ENCODE data around the gene IFT122. TPM values are rescaled to one million over a fixed set of nuclear protein-coding genes. Genes with fewer than 3 reads are reported as not detected.

Gene IFT122
- total and polyA plus RNA-seq, 2 experiments from 2014 or later, result 10.2 to 38.8 TPM

DNA sequence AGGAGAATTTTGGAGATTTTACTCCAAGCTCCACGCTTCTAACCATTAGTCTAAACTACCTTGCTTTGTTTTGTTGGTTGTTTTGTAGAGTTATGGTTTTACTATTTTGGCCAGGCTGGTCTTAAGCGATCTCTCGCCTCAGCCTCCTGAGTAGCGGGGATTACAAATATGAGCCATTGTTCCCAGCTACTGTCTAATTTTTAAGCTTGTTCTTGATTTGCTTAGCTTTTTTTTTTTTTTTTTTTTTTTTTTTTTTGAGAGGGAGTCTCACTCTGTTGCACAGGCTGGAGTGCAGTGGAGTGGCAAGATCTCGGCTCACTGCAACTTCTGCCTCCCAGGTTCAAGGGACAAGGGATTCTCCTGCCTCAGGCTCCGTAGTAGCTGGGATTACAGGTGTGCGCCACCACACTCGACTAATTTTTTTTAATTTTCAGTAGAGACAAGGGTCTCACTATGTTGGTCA is 40.1 kb upstream of the IFT122 start:
- TF ChIP-seq, protein P1, sequence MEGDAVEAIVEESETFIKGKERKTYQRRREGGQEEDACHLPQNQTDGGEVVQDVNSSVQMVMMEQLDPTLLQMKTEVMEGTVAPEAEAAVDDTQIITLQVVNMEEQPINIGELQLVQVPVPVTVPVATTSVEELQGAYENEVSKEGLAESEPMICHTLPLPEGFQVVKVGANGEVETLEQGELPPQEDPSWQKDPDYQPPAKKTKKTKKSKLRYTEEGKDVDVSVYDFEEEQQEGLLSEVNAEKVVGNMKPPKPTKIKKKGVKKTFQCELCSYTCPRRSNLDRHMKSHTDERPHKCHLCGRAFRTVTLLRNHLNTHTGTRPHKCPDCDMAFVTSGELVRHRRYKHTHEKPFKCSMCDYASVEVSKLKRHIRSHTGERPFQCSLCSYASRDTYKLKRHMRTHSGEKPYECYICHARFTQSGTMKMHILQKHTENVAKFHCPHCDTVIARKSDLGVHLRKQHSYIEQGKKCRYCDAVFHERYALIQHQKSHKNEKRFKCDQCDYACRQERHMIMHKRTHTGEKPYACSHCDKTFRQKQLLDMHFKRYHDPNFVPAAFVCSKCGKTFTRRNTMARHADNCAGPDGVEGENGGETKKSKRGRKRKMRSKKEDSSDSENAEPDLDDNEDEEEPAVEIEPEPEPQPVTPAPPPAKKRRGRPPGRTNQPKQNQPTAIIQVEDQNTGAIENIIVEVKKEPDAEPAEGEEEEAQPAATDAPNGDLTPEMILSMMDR (conservative IDR thresholded peaks at IDR 0.05; ENCODE audit: low read depth in 2 of 2), result no peak
- no peak for TF ChIP-seq NANOG (IDR thresholded peaks at IDR 0.05; ENCODE audit: borderline replicate concordance)
- no peak for TF ChIP-seq JUNB (IDR thresholded peaks at IDR 0.05; ENCODE audit: unreplicated experiment)
- TF ChIP-seq ZNF331 (CRISPR knock-in tag; IDR thresholded peaks at IDR 0.05; ENCODE audit: low read depth), result no peak
- no peak for TF ChIP-seq ZNF462 (CRISPR knock-in tag; IDR thresholded peaks at IDR 0.05)
- TF ChIP-seq EZH2 (IDR thresholded peaks at IDR 0.05; ENCODE audit: low read depth, unreplicated experiment), result no peak
- no peak for TF ChIP-seq CREB1 (CRISPR knock-in tag; IDR thresholded peaks at IDR 0.05; ENCODE audit: low read depth)
- TF ChIP-seq, protein P2, sequence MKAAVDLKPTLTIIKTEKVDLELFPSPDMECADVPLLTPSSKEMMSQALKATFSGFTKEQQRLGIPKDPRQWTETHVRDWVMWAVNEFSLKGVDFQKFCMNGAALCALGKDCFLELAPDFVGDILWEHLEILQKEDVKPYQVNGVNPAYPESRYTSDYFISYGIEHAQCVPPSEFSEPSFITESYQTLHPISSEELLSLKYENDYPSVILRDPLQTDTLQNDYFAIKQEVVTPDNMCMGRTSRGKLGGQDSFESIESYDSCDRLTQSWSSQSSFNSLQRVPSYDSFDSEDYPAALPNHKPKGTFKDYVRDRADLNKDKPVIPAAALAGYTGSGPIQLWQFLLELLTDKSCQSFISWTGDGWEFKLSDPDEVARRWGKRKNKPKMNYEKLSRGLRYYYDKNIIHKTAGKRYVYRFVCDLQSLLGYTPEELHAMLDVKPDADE (IDR thresholded peaks at IDR 0.05), result no peak
- TF ChIP-seq STAT1 (IDR thresholded peaks at IDR 0.05; ENCODE audit: unreplicated experiment), result no peak
- no peak for TF ChIP-seq EZH2phosphoT487 (IDR thresholded peaks at IDR 0.05; ENCODE audit: unreplicated experiment)
- no peak for TF ChIP-seq ZNF114 (CRISPR knock-in tag; IDR thresholded peaks at IDR 0.05)
- TF ChIP-seq, protein P3, sequence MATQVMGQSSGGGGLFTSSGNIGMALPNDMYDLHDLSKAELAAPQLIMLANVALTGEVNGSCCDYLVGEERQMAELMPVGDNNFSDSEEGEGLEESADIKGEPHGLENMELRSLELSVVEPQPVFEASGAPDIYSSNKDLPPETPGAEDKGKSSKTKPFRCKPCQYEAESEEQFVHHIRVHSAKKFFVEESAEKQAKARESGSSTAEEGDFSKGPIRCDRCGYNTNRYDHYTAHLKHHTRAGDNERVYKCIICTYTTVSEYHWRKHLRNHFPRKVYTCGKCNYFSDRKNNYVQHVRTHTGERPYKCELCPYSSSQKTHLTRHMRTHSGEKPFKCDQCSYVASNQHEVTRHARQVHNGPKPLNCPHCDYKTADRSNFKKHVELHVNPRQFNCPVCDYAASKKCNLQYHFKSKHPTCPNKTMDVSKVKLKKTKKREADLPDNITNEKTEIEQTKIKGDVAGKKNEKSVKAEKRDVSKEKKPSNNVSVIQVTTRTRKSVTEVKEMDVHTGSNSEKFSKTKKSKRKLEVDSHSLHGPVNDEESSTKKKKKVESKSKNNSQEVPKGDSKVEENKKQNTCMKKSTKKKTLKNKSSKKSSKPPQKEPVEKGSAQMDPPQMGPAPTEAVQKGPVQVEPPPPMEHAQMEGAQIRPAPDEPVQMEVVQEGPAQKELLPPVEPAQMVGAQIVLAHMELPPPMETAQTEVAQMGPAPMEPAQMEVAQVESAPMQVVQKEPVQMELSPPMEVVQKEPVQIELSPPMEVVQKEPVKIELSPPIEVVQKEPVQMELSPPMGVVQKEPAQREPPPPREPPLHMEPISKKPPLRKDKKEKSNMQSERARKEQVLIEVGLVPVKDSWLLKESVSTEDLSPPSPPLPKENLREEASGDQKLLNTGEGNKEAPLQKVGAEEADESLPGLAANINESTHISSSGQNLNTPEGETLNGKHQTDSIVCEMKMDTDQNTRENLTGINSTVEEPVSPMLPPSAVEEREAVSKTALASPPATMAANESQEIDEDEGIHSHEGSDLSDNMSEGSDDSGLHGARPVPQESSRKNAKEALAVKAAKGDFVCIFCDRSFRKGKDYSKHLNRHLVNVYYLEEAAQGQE (IDR thresholded peaks at IDR 0.05; ENCODE audit: unreplicated experiment), result no peak
- no peak for TF ChIP-seq POLR2AphosphoS5 (IDR thresholded peaks at IDR 0.05; ENCODE audit: low read depth)

More for the DNA sequence above, 40.1 kb upstream of the IFT122 start:
- Mint-ChIP-seq H3K4me1 (peaks cover 12% of the 10 kb centered on the region), H3K4me3 (peak overlapping the region; percentile 99), H3K36me3 (ENCODE audit: low read depth) (peaks cover 12% of the 10 kb centered on the region; the same call in 1 of the 3 replicates), H3K27ac (peak overlapping the region; percentile 99), H3K27me3 (ENCODE audit: insufficient read depth, low read depth, poor library complexity) (peaks cover 9% of the 10 kb centered on the region), H3K9me3 (no peaks in the 10 kb centered on the region; the same call in 2 of the 3 replicates)
- H3K36me3 ChIP-seq (ENCODE audit: insufficient read depth), result no peaks in the 10 kb centered on the region
- peaks cover 5% of the 10 kb centered on the region; the same call in 1 of the 2 replicates for H3K4me1 ChIP-seq (ENCODE audit: insufficient read depth)
- ATAC-seq, result no peak; the same call in 2 of the 3 replicates
- no peaks in the 10 kb centered on the region for H3K9me2 ChIP-seq (ENCODE audit: insufficient read depth)
- H2AFZ ChIP-seq, result no peak overlapping the region
- peaks cover 13% of the 10 kb centered on the region; the same call in 1 of the 2 replicates for H4K20me1 ChIP-seq (replicated peaks; ENCODE audit: insufficient read depth)
- no peaks in the 10 kb centered on the region for H3K27me3 ChIP-seq (ENCODE audit: insufficient read depth)
- H3K4me3 ChIP-seq, result peak overlapping the region; percentile 87
- no peaks in the 10 kb centered on the region for H3F3A ChIP-seq (replicated peaks; ENCODE audit: low read depth)
- no peak overlapping the region for H3K27ac ChIP-seq (ENCODE audit: low read depth)
- no peak for DNase-seq (ENCODE audit: low spot score)
- no peak overlapping the region for H3K4me2 ChIP-seq
- H3K79me2 ChIP-seq (replicated peaks; ENCODE audit: insufficient read depth), result peaks cover 43% of the 10 kb centered on the region
